GM10266 (cell line): ENCODE data around the gene GGCT.
"Not testable (repeated sequence)": the region's sequence is repeated elsewhere in the genome, so short reads cannot be mapped to it uniquely, and the experiment has no call there.

Source experiments
- DNase-seq: peaks from one replicate; pipeline ENCODE4 v3.0.0; 2012; ENCODE audit errors: extremely low spot score
- CTCF ChIP-seq: IDR thresholded peaks from 2 replicates; pipeline ENCODE4 v1.5.1; 2012; ENCODE audit warnings: mild to moderate bottlenecking, low read depth; ENCODE audit not compliant: control insufficient read depth, insufficient read depth; ENCODE audit errors: missing control alignments

Gene GGCT

GRCh38 chr7:30515761-30516160 lies 11.1 kb upstream of the GGCT start:
- no peak for TF ChIP-seq CTCF
- DNase-seq: no peak

GRCh38 chr7:30514776-30515175 lies 10.1 kb upstream of the GGCT start:
- no peak for TF ChIP-seq CTCF
- no peak for DNase-seq

GRCh38 chr7:30514177-30514576 lies 9.5 kb upstream of the GGCT start:
- no peak for DNase-seq
- no peak for TF ChIP-seq CTCF

DNA sequence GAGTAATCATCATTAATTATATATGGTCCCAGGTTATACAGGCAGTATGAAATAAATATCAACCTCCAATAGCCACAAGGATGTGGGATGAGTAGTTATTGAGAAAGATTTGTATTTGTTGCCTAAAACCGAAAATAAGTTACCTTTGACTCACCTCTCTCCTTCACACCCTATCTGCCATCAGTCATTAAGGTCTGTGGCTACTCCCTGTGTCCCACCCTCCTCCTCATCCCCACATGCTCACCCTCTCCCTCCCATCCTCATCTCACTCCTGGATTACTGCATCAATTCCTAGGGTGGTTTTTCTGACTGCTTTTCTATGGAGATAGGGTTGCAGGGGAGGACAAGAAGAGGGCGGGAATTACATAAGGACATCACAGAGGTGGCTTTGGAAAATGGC lies 9.1 kb upstream of the GGCT start:
- no peak for DNase-seq
- no peak for TF ChIP-seq CTCF

DNA sequence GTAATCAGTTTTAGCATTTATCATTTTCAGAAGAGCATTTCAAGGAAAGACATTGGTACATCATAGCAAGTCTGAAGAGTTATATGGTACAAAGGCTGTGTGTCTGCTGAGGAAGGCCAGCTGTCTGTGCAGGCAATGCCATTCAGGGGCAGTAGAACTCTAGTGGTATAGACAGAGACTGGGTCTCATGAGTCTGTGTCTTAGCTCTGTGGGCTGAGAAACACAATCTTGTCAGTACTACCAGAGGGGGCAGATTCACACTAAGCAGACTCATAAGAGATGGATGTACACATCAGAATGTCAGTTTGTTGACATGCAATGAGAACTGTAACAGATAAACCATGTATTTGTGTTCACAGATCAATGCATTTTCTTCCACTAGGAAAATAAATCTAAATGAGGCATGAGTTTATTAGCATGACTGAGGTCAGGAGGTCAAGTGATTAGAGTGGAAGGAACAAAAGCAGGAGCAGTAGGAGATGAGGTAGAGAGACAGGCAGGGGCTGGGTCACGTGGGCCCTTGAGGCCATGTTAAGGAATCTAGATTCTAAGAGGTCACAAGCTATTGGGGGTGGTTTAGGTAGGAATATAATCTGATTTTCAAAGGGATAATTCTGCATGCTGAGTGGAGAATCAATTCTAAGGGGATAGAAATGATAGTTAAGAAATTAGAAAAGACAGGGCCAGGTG lies 7.5 kb upstream of the GGCT start:
- TF ChIP-seq CTCF: no peak
- DNase-seq: no peak

DNA sequence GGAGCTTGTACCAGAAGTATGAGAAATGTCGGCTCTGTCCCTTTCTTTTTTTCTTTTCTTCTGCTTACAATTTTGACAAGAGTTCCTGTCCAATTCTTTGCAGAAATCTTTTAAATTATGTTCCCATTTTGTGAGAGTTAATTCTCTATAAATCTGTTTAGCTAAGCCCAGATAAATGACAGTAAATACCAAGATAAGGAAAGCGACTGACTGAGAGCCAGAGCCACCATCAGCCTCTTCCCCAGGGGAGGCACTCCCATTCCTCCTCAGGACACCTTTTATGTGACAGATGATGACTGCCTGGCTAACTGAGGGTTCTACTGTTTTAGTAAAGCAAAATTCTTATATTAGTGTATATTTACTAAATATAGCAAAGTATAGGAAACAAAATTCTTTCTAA lies 6.9 kb upstream of the GGCT start:
- TF ChIP-seq CTCF: no peak
- DNase-seq: no peak

DNA sequence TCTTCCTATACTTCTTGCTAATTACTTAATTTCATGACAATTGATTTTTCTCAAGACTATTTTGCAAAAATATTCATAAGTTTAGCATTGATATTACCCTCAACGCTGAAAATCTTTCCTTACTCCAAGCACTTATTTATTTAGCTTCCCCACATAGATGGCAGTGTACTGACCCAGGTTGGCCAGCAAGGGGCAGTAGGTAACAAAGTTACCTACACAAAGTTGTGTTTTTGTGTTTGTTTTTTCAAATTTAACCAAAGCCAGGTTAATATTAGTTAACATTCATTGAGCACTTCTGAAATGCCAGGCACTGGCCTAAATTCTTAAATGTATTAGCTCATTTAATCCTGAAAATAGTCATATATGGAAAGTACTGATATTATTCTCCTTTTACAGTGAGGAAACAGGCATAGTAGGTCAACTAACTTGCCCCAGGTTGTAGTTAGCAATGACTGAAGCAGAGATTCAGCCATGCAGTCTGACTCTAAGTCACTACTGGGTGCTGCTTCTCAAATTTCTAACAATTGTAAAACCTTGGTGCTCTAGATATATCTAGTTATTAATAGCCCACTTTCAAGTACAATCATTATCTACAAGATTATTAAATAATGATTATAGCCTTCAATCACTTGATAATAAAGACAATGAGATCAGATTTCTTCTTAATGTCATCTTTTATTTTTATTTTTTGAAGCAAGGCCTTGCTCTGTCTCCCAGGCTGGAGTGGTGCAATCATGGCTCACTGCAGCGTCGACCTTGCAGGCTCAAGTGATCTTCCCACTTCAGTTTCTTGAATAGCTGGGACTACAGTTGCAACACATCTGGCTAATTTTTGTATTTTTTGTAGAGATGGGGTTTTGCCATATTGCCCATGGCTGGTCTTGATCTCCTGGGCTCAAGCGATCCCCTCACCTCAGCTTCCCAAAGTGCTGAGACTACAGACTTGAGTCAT lies 5.8 kb upstream of the GGCT start:
- no peak for DNase-seq
- TF ChIP-seq CTCF: peak; percentile 78

- DNase-seq: not testable (repeated sequence)
Measured at GRCh38 chr7:30509171-30509857, 4.7 kb upstream of the GGCT start.

DNA sequence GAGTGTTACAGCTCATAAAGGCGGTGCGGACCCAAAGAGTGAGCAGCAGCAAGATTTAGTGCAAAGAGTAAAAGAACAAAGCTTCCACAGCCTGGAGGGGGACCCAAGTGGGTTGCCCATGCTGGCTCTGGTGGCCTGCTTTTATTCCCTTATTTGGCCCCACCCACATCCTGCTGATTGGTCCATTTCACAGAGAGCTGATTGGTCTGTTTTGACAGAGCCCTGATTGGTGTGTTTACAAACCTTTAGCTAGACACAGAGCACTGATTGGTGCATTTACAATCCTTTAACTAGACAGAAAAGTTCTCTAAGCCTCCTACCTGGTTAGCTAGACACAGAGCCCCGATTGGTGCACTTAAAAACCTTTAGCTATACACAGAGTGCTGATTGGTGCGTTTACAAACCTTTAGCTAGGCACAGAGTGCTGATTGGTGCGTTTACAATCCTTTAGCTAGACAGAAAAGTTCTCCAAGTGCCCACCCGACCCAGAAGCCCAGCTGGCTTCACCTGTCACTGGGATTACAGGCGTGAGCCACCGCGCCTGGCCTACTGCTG lies 2.8 kb upstream of the GGCT start:
- DNase-seq: not testable (repeated sequence)
